HG02610 (cell line): Measurements from ENCODE around the gene ARHGAP1.
"Not testable (repeated sequence)": the region's sequence is repeated elsewhere in the genome, so short reads cannot be mapped to it uniquely, and the experiment has no call there.

Experiments
- ATAC-seq: cut with Tn5 transposase; IDR thresholded peaks from one replicate; pipeline ENCODE4 v1.9.1; 2021; ENCODE audit warnings: mild to moderate bottlenecking, moderate library complexity; ENCODE audit not compliant: unreplicated experiment

ARHGAP1 gene

GRCh38 chr11:46724088-46724487 lies 23.7 kb upstream of the ARHGAP1 start:
- ATAC-seq: no peak

DNA sequence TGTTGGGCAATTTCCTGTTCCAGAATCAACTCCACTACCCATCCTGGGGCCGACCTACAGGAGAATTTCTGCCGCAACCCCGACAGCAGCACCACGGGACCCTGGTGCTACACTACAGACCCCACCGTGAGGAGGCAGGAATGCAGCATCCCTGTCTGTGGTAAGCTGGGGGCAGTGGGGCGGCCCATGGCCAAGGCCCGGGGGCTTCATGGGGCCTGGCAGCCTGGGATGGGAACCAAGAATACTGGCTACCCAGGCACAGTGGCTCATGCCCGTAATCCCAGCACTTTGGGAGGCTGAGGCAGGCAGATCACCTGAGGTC lies 22.9 kb upstream of the ARHGAP1 start:
- ATAC-seq: no peak

- ATAC-seq: no peak
Measured at GRCh38 chr11:46722566-46723358, 22.3 kb upstream of the ARHGAP1 start.

DNA sequence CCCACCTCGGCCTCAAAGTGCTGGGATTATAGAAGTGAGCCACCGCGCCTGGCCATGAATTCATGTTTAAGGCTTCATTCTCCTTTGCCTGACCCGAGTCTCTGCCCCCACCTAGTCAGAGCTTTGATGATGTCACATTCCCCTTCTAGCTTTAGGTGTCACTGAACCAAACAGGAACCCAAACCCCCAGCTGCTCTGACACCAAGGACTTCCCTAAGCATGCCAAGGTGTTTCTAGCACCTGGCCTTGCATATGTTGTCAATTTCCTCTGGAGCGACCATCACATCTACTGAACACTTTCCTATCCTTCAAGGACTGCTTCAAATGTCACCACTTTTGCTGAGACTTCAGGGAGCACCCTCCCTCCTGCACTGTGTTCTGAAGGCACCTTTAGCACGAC lies 20.9 kb upstream of the ARHGAP1 start:
- ATAC-seq: no peak

DNA sequence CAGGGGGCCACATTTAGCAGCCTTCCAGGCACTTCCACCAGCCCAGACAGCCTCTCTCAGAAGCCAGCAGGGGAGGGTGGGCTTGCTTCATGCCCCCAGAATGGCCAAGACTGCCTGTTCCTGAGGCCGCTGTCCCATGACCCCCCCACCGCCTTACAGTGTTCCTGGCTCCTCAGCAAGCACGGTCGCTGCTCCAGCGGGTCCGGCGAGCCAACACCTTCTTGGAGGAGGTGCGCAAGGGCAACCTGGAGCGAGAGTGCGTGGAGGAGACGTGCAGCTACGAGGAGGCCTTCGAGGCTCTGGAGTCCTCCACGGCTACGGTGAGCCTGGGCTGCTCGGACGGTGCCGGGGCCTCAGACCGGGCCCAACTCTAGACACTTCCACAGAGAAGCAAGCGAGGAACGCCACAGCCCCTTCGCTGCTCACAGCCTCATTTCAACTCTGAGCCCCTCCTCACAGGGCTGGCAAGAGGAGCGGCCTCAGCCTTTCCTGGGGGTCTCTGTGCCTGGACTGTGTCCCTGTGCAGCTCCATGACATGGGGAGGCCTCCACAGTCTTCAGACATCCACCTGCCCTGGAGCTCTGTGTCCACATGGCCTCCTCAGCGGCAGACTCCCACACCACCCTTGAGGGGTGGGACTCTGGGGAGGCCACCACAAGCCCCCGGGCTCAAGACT lies 19.3 kb upstream of the ARHGAP1 start:
- no peak for ATAC-seq

GRCh38 chr11:46719048-46719542 lies 18.7 kb upstream of the ARHGAP1 start, which contains the start of gene F2:
TSS of gene F2 (plus strand) at chr11:46719213. CDS start at chr11:46719236, 23 bp downstream.
- no peak for ATAC-seq

DNA sequence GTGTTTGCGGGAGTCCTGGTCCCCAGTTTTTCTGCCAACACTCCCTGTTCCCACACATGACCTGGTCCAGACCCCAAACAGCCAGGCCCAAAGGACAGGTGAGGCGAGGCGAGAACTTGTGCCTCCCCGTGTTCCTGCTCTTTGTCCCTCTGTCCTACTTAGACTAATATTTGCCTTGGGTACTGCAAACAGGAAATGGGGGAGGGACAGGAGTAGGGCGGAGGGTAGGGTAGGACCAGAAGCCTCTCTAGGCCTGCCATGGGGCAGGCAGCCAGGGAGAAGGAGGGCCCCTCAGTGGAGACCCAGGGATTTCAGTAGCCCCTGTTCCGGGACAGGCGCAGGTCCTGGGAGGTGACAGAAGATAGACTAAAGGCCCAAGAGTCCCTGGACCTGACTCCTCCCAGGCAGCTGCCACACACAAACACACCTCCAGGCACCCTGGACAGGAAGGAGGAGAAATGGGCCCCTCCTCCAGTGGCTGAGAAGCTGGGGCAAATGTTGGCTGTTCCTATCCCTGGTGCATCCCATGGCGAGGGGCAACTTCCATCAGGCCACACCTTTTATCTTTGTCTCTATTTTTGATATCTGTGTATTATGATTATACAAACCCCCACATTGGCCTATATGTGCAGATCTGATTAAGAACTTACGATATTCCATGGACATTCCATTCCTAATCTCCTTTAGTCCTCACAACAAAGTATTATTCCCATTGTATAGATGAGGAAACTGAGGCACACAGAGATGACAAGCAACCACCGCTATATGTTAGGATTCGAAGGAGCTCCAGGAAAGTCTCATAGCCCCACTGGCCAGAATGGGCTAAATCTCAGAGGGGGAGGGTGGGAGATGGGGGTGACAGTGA lies 18.0 kb upstream of the ARHGAP1 start:
- ATAC-seq: no peak

DNA sequence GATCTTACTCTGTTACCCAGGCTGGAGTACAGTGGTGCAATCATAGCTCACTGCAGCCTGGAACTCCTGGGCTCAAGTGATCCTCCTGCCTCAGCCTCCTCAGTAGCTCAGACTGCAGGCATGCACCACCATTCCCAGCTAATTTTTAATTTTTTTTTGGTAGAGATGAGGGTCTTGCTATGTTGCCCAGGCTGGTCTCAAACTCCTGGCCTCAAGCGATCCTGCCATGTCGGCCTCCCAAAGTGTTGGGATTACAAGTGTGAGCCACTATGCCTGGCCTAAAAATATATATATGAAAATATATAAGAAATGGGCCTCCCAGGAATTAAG lies 17.4 kb upstream of the ARHGAP1 start:
- ATAC-seq: not testable (repeated sequence)

GRCh38 chr11:46712874-46713576 lies 12.6 kb upstream of the ARHGAP1 start:
- no peak for ATAC-seq

- no peak for ATAC-seq
Measured at GRCh38 chr11:46711303-46711702, 10.9 kb upstream of the ARHGAP1 start.

DNA sequence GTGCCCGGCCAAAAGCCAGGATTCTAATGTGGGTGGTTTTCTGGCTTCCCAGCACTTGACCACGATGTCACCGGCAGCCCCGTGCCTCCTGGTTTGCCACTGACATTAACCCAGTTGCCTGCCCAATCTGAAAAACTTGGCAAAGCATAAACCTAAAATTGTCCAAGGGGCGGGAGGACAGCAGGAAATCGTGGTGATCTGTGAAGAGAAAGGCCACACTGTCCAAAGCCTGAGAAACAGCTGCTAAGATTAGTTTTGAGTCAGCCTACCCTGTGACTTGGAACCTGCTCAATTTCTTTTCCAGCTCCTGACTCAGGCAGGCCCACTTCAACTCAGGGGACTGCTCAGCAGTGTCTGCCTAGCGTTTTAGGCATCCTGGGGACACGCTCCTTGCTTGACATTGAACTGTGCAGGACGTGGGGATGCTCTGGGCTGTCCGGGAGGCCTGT lies 10.4 kb upstream of the ARHGAP1 start:
- ATAC-seq: no peak

GRCh38 chr11:46709351-46709750 lies 8.9 kb upstream of the ARHGAP1 start:
- not testable (repeated sequence) for ATAC-seq

DNA sequence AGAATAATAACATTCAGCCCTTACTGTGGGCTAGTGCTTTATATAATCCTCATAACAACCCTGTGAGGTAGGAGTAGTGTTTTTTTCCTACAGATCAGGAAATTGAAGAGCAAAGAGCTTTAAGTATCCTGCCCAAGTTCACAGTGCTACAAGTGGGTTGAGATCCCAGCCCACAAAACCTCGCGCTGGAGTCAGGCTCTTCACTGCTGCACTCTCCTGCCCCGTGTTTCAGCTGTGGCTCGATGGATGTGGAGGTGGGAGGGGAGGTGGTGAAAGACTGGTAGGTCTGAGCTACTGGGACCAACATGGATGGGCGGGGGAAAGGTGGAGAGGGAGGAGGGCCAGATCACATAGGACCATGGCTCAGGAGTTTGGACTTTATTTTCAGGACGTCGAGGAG lies 6.5 kb upstream of the ARHGAP1 start:
- no peak for ATAC-seq

- ATAC-seq: no peak
Measured at GRCh38 chr11:46705070-46705688, 4.8 kb upstream of the ARHGAP1 start.

GRCh38 chr11:46701078-46701654 lies 747 bp upstream of the ARHGAP1 start:
- ATAC-seq: no peak

GRCh38 chr11:46698597-46698996 lies 1.8 kb downstream of the ARHGAP1 start:
- ATAC-seq: no peak

- no peak for ATAC-seq
Measured at GRCh38 chr11:46697723-46698122, 2.7 kb downstream of the ARHGAP1 start.

- no peak for ATAC-seq
Measured at GRCh38 chr11:46697303-46697702, 3.1 kb downstream of the ARHGAP1 start.

DNA sequence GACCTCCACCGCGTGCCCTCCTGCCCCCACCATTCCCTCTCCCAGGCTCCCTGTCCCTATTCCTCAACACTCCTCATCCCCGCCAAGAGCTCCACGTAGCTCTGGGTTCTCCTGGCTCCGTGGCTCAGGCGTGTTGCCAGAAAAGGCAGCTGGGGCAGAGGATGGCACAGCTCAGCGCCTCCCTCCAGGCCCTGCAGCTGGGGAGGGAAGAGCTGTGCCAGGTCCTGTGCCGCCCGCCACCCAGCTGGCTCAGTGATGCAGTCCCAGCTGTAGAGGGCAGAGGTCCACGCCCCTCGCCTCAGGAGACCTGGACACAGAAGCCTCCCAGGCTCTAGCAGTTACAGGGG lies 4.2 kb downstream of the ARHGAP1 start:
- ATAC-seq: no peak
